Neural cell (in vitro differentiated cells): Measurements from ENCODE around the gene SMIM22.

Experiments
- EP300 ChIP-seq: fragments of 450-650 bp; conservative IDR thresholded peaks from 2 replicates; pipeline ENCODE4 v1.6.1; 2014; ENCODE audit warnings: antibody characterized with exemption, mild to moderate bottlenecking, moderate library complexity; ENCODE audit not compliant: poor library complexity, severe bottlenecking
- EZH2 ChIP-seq: fragments of 200-600, 300-800 bp; shearing (Covaris generic), sonication (generic); IDR thresholded peaks from 2 replicates; pipeline ENCODE4 v1.6.1; 2014; ENCODE audit warnings: antibody characterized with exemption, low read length, borderline replicate concordance, mild to moderate bottlenecking; ENCODE audit not compliant: insufficient read depth, poor library complexity, severe bottlenecking
- POLR2AphosphoS5 ChIP-seq: IDR thresholded peaks from 2 replicates; pipeline ENCODE4 v1.6.1; 2012
- SMC3 ChIP-seq: fragments of 450-650 bp; conservative IDR thresholded peaks from 2 replicates; pipeline ENCODE4 v1.6.1; 2014; ENCODE audit warnings: antibody characterized with exemption, mild to moderate bottlenecking, moderate library complexity; ENCODE audit not compliant: poor library complexity
- TF ChIP-seq, protein P1 (sequence below): fragments of 450-650 bp; IDR thresholded peaks from 2 replicates; pipeline ENCODE4 v1.5.1; 2014; ENCODE audit warnings: antibody characterized with exemption, mild to moderate bottlenecking, moderate library complexity; ENCODE audit not compliant: poor library complexity, severe bottlenecking
- TF ChIP-seq, protein P2 (sequence below): IDR thresholded peaks from 2 replicates; pipeline ENCODE4 v1.6.1; 2012; ENCODE audit warnings: borderline replicate concordance

DNA sequence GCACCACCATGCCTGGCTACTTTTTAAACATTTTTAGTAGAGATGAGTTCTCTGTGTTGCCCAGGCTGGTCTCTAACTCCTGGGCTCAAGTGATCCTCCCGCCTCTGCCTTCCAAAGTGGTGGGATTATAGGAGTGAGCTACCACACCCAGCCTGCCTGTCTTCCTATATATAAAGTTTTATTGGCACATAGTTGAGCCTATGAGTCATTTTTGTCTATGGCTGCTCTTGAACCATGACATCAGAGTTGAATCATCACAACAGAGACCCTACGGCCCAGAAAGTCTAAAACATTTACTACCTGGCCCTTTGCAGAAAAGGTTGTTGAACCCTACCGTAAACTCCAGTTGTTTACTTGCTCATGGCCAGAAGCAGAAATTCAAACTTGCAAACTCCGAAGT, 14.9 kb upstream of the SMIM22 start:
- TF ChIP-seq, protein P1, sequence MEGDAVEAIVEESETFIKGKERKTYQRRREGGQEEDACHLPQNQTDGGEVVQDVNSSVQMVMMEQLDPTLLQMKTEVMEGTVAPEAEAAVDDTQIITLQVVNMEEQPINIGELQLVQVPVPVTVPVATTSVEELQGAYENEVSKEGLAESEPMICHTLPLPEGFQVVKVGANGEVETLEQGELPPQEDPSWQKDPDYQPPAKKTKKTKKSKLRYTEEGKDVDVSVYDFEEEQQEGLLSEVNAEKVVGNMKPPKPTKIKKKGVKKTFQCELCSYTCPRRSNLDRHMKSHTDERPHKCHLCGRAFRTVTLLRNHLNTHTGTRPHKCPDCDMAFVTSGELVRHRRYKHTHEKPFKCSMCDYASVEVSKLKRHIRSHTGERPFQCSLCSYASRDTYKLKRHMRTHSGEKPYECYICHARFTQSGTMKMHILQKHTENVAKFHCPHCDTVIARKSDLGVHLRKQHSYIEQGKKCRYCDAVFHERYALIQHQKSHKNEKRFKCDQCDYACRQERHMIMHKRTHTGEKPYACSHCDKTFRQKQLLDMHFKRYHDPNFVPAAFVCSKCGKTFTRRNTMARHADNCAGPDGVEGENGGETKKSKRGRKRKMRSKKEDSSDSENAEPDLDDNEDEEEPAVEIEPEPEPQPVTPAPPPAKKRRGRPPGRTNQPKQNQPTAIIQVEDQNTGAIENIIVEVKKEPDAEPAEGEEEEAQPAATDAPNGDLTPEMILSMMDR = no peak
- TF ChIP-seq POLR2AphosphoS5 (no peak), EZH2 (no peak), SMC3 (no peak), EP300 (no peak)
- TF ChIP-seq, protein P2, sequence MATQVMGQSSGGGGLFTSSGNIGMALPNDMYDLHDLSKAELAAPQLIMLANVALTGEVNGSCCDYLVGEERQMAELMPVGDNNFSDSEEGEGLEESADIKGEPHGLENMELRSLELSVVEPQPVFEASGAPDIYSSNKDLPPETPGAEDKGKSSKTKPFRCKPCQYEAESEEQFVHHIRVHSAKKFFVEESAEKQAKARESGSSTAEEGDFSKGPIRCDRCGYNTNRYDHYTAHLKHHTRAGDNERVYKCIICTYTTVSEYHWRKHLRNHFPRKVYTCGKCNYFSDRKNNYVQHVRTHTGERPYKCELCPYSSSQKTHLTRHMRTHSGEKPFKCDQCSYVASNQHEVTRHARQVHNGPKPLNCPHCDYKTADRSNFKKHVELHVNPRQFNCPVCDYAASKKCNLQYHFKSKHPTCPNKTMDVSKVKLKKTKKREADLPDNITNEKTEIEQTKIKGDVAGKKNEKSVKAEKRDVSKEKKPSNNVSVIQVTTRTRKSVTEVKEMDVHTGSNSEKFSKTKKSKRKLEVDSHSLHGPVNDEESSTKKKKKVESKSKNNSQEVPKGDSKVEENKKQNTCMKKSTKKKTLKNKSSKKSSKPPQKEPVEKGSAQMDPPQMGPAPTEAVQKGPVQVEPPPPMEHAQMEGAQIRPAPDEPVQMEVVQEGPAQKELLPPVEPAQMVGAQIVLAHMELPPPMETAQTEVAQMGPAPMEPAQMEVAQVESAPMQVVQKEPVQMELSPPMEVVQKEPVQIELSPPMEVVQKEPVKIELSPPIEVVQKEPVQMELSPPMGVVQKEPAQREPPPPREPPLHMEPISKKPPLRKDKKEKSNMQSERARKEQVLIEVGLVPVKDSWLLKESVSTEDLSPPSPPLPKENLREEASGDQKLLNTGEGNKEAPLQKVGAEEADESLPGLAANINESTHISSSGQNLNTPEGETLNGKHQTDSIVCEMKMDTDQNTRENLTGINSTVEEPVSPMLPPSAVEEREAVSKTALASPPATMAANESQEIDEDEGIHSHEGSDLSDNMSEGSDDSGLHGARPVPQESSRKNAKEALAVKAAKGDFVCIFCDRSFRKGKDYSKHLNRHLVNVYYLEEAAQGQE = no peak
